Liver (tissue), 9 donors: ENCODE measurements around the gene NUAK1. TPM values are rescaled to one million over a fixed set of nuclear protein-coding genes. Genes with fewer than 3 reads are reported as not detected.
A peak's percentile ranks its signal among the peaks of the same experiment; 100 is the strongest.

Experiments used
- DNase-seq: peaks from one replicate; pipeline ENCODE4 v3.0.0-alpha.2; 2017; ENCODE audit warnings: low spot score
- H3K27ac ChIP-seq, 2 donors: one replicate each; pipeline ENCODE4 v1.7.0; 2013; ENCODE audit warnings: inconsistent platforms in 2 of 2, low read length in 2 of 2, control low read depth in 1 of 2, low read depth in 1 of 2, mild to moderate bottlenecking in 1 of 2
- H3K27me3 ChIP-seq, 4 donors: one replicate each; pipeline versions ENCODE4 v1.6.1 to v1.7.0; 2013; ENCODE audit warnings: low read length in 3 of 4, inconsistent platforms in 1 of 4, mild to moderate bottlenecking in 1 of 4, moderate library complexity in 1 of 4; ENCODE audit not compliant: control insufficient read depth in 4 of 4, insufficient read depth in 4 of 4
- H3K36me3 ChIP-seq, 4 donors: one replicate each; pipeline versions ENCODE4 v1.6.1 to v1.7.0; 2013; ENCODE audit warnings: low read length in 3 of 4, mild to moderate bottlenecking in 3 of 4, low read depth in 1 of 4, moderate library complexity in 1 of 4; ENCODE audit not compliant: control insufficient read depth in 4 of 4, insufficient read depth in 3 of 4
- H3K4me1 ChIP-seq, 4 donors: one replicate each; pipeline versions ENCODE4 v1.6.1 to v1.7.0; 2013; ENCODE audit warnings: low read length in 3 of 4, mild to moderate bottlenecking in 3 of 4, moderate library complexity in 1 of 4; ENCODE audit not compliant: control insufficient read depth in 4 of 4, insufficient read depth in 4 of 4
- H3K4me3 ChIP-seq, 3 donors: one replicate each; pipeline versions ENCODE4 v1.6.1 to v1.7.0; 2013; ENCODE audit warnings: low read length in 3 of 3, control low read depth in 1 of 3, low read depth in 1 of 3, mild to moderate bottlenecking in 1 of 3
- H3K9ac ChIP-seq, 2 donors: one replicate each; pipeline ENCODE4 v1.7.0; 2013; ENCODE audit warnings: low read length in 2 of 2, mild to moderate bottlenecking in 2 of 2, moderate library complexity in 2 of 2, control low read depth in 1 of 2, low read depth in 1 of 2
- H3K9me3 ChIP-seq, 4 donors: one replicate each; pipeline versions ENCODE4 v1.6.1 to v1.7.0; 2013; ENCODE audit warnings: low read length in 3 of 4; ENCODE audit not compliant: control insufficient read depth in 4 of 4
- CTCF ChIP-seq: fragments of 150-350 bp; IDR thresholded peaks from 2 replicates; pipeline ENCODE4 v1.5.1; 2017; ENCODE audit warnings: improper control_type of control experiment, low read depth, low read length; ENCODE audit not compliant: missing input control
- FOXA1 ChIP-seq: IDR thresholded peaks from 2 replicates; pipeline ENCODE4 v1.6.1; 2016; ENCODE audit warnings: antibody characterized with exemption
- MAX ChIP-seq: IDR thresholded peaks from 2 replicates; pipeline ENCODE4 v1.6.1; 2016; ENCODE audit warnings: antibody characterized with exemption
- RAD21 ChIP-seq, 2 donors: IDR thresholded peaks; 2 replicates each; pipeline ENCODE4 v1.6.1; 2016; ENCODE audit warnings: antibody characterized with exemption in 2 of 2, mild to moderate bottlenecking in 2 of 2
- RXRA ChIP-seq, 2 donors: IDR thresholded peaks; 2 replicates each; pipeline ENCODE4 v1.6.1; 2017 to 2018; ENCODE audit warnings: antibody characterized with exemption in 2 of 2, mild to moderate bottlenecking in 1 of 2
- TAF1 ChIP-seq: conservative IDR thresholded peaks from 2 replicates; pipeline ENCODE4 v1.6.1; 2016; ENCODE audit warnings: antibody characterized with exemption, mild to moderate bottlenecking
- ZBTB33 ChIP-seq: IDR thresholded peaks from 2 replicates; pipeline ENCODE4 v1.6.1; 2016; ENCODE audit warnings: antibody characterized with exemption
- WGBS: extraction: QIAGEN DNeasy Blood & Tissue Kit; methylation state at CpG from one replicate; pipeline ENCODE4 v1.1.7; 2013; 5-methylcytosine and 5-hydroxymethylcytosine counted together
- polyA plus RNA-seq, 2 donors: library from polyadenylated mRNA; stranded (reverse) in 1 of 2; unstranded in 1 of 2; fragments of 200-250 nt in 1 of 2; fragments of >200 nt in 1 of 2; fragmentation: Nextera tagmentation in 1 of 2; extraction: Ambion mirVana in 1 of 2; gene quantifications; one replicate each; pipeline versions ENCODE4 v1.2.1 to v1.2.3, GENCODE V29; 2013 to 2015
- total RNA-seq, 2 donors: library from RNA; depleted of rRNA; stranded (reverse); fragments of >200 nt; gene quantifications; one replicate each; pipeline ENCODE4 v1.2.3, GENCODE V29; 2014
- TF ChIP-seq, protein P1 (sequence below): IDR thresholded peaks from 2 replicates; pipeline ENCODE4 v1.6.1; 2016; ENCODE audit warnings: antibody characterized with exemption, mild to moderate bottlenecking
- donor health status: healthy.
- donor health status: healthy.
- donor health status: healthy.
- donor health status: healthy.
- donor health status: healthy.

The NUAK1 gene
- total and polyA plus RNA-seq, 4 donors = 2.5 to 9.3 (median 3.9) TPM

GRCh38 chr12:106080041-106080790, 58.5 kb downstream of the NUAK1 start (continued):
- TF ChIP-seq RAD21 (IDR thresholded peaks at IDR 0.05) = peak in 1 of 2 donors; percentile 24
- no peak for TF ChIP-seq TAF1

DNA sequence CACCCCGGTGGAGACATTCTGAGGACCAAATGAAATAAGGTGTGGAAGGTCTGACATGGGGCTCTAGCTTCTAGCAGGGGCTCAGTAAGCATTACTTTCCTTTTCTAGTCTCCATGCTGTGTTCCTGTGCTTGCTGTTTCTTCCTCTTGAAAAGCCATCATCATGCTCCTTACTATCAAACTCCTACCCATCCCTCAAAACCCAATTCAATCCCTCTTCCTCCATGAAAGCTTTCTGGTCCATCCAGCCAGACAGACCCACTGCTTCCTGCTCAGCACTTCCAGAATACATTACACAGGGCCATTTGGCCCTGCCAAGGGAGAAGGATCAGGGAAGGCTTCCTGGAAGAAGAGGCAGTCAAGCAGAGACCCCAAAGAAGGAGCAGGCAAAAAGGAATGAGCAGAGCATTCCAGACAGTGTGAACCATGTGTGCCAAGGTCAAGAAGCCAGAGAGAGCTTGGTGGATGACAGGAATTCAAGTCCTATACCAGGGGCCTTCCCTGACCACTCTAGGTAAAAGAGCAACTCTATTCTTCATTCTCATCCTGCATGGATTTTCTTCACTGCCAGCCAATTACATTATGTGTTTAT, 59.5 kb downstream of the NUAK1 start:
- Histone ChIP-seq H3K36me3 (peaks cover 0 to 9% (median 6%) of the 10 kb centered on the region in 4 donors), H3K4me1 (peaks cover 0 to 2% (median 0%) of the 10 kb centered on the region in 4 donors), H3K27ac (no peak overlapping the region), H3K27me3 (no peaks in the 10 kb centered on the region), H3K9me3 (no peaks in the 10 kb centered on the region), H3K9ac (no peak overlapping the region), H3K4me3 (no peak overlapping the region)
- WGBS = 90% methylated on average over 1 of the region's 1 CpG
- no peak for DNase-seq
- TF ChIP-seq RXRA (IDR thresholded peaks at IDR 0.05) (no peak), ZBTB33 (no peak), CTCF (no peak), MAX (no peak)

DNA sequence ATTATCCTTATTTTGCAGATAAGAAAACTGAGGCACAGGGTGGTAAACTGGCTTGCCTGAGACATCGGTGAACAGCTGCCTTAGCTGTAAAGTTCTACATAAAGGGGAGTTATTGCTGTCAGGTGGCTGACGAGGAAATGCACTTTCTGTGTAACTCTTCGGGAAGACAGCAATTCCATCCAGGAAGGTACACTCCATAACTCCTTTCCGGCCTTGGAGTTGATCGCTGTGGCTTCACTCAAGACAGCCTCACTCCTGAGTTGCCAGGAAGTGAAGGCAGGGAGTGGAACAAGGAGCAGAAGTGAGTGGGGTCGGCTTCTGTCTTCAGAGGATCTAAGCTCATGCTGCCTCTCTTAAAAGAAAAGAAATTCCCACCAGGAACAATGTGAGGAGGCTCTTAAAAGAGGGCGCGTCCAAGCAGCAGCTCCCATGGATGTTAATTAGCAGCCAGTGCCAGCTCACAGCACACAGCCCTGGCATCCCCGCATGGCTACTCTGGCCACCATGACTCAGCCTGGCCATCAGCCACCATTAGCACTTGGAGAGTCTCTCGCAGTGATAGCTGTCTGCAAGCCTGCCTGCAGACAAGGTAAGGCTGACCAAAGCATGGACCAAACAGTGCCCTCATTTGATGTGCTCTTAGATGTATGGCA, 60.3 kb downstream of the NUAK1 start:
- peaks cover 0 to 2% (median 0%) of the 10 kb centered on the region in 4 donors for H3K4me1 ChIP-seq

More for the DNA sequence above, 60.3 kb downstream of the NUAK1 start:
- H3K27ac ChIP-seq = no peak overlapping the region
- no peak for TF ChIP-seq FOXA1
- no peak for TF ChIP-seq CTCF
- TF ChIP-seq, protein P1, sequence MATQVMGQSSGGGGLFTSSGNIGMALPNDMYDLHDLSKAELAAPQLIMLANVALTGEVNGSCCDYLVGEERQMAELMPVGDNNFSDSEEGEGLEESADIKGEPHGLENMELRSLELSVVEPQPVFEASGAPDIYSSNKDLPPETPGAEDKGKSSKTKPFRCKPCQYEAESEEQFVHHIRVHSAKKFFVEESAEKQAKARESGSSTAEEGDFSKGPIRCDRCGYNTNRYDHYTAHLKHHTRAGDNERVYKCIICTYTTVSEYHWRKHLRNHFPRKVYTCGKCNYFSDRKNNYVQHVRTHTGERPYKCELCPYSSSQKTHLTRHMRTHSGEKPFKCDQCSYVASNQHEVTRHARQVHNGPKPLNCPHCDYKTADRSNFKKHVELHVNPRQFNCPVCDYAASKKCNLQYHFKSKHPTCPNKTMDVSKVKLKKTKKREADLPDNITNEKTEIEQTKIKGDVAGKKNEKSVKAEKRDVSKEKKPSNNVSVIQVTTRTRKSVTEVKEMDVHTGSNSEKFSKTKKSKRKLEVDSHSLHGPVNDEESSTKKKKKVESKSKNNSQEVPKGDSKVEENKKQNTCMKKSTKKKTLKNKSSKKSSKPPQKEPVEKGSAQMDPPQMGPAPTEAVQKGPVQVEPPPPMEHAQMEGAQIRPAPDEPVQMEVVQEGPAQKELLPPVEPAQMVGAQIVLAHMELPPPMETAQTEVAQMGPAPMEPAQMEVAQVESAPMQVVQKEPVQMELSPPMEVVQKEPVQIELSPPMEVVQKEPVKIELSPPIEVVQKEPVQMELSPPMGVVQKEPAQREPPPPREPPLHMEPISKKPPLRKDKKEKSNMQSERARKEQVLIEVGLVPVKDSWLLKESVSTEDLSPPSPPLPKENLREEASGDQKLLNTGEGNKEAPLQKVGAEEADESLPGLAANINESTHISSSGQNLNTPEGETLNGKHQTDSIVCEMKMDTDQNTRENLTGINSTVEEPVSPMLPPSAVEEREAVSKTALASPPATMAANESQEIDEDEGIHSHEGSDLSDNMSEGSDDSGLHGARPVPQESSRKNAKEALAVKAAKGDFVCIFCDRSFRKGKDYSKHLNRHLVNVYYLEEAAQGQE = no peak
- TF ChIP-seq TAF1 = no peak
- TF ChIP-seq RAD21 (IDR thresholded peaks at IDR 0.05) = no peak
- H3K36me3 ChIP-seq = peaks cover 0 to 9% (median 5%) of the 10 kb centered on the region in 4 donors
- no peaks in the 10 kb centered on the region for H3K27me3 ChIP-seq
- no peaks in the 10 kb centered on the region for H3K9me3 ChIP-seq
- DNase-seq = no peak
- H3K9ac ChIP-seq = no peak overlapping the region
- 78% methylated on average over 10 of the region's 10 CpGs for WGBS
- no peak overlapping the region for H3K4me3 ChIP-seq
